HCT116 (cell line): ENCODE measurements around the gene SLC39A13. TPM values are rescaled to one million over a fixed set of nuclear protein-coding genes. Genes with fewer than 3 reads are reported as not detected.

Experiments used
- ATAC-seq: fragments of 200-7000 bp; cut with Tn5 transposase; 2 replicates; pipeline ENCODE4 v1.9.1; 2020; ENCODE audit warnings: mild to moderate bottlenecking, moderate library complexity
- BruUV-seq: library from RNA; stranded (reverse); fragments of 400-500 nt; replicated peaks from 2 replicates; lab custom pipeline; 2021; lab: Mats Ljungman, UMichigan
- CTCF ChIA-PET: fragments of 300-600 bp; sonication (Branson Sonifier 250); formaldehyde crosslinking; loops from one replicate; lab custom pipeline; 2021; ENCODE audit warnings: antibody characterized with exemption; lab: Charles Lee
- POLR2A ChIA-PET: fragments of 300-600, 350-600 bp; sonication (Branson Sonifier 250); formaldehyde crosslinking; loops from one replicate; lab custom pipeline; 2021; ENCODE audit warnings: antibody characterized with exemption; lab: Charles Lee
- RAD21 ChIA-PET, 2 experiments: fragments of 300-600 bp; sonication (Branson Sonifier 250); formaldehyde crosslinking; loops; one replicate each; lab custom pipeline; 2023; ENCODE audit warnings: low total read pairs in 2 of 2; ENCODE audit not compliant: uncharacterized antibody in 2 of 2, unreplicated experiment in 2 of 2, low non-redundant PET in 1 of 2; lab: Charles Lee
- DNase-seq: peaks from one replicate; pipeline ENCODE4 v3.0.0-alpha.2; 2010; ENCODE audit warnings: low read depth, low spot score
- H2AFZ ChIP-seq: fragments of 200-600 bp; shearing (Covaris generic), sonication (generic); 2 replicates; pipeline ENCODE4 v1.6.1; 2017; ENCODE audit warnings: low read depth, mixed run types, mixed read lengths, antibody characterized with exemption, low read length; ENCODE audit not compliant: poor library complexity, severe bottlenecking
- H3K27ac ChIP-seq: 2 replicates; pipeline ENCODE4 v1.5.1; 2012; ENCODE audit warnings: low read depth, low read length
- H3K27me3 ChIP-seq: fragments of 200-600 bp; sonication (generic); 2 replicates; pipeline ENCODE4 v1.6.1; 2016; ENCODE audit warnings: mixed run types, low read length, mixed read lengths; ENCODE audit not compliant: insufficient read depth
- H3K36me3 ChIP-seq, 2 experiments: fragments of 200-500 bp in 1 of 2; fragments of 200-600 bp in 1 of 2; sonication (Bioruptor generic) in 1 of 2; sonication (generic) in 1 of 2; 2 replicates each; pipeline versions ENCODE4 v1.5.1 to v1.6.1; 2014 to 2016; ENCODE audit warnings: low read length in 2 of 2, inconsistent platforms in 1 of 2, mixed read lengths in 1 of 2, mixed run types in 1 of 2; ENCODE audit not compliant: insufficient read depth in 2 of 2, control insufficient read depth in 1 of 2
- H3K4me1 ChIP-seq, 2 experiments: fragments of 200-600 bp in 1 of 2; sonication (generic) in 1 of 2; 2 replicates each; pipeline versions ENCODE4 v1.5.1 to v1.6.1; 2012 to 2017; ENCODE audit warnings: low read length in 2 of 2, inconsistent platforms in 1 of 2, mild to moderate bottlenecking in 1 of 2, mixed read lengths in 1 of 2, mixed run types in 1 of 2, moderate library complexity in 1 of 2; ENCODE audit not compliant: insufficient read depth in 2 of 2, control insufficient read depth in 1 of 2
- H3K4me2 ChIP-seq: fragments of 200-600 bp; sonication (generic); 2 replicates; pipeline ENCODE4 v1.6.1; 2017; ENCODE audit warnings: mixed run types, low read length, mixed read lengths
- H3K4me3 ChIP-seq, 2 experiments: fragments of 200-600 bp in 1 of 2; sonication (generic) in 1 of 2; replicated peaks in 1 of 2; 2 replicates each; pipeline ENCODE4 v1.5.1; 2011 to 2016; ENCODE audit warnings: low read length in 2 of 2, control low read depth in 1 of 2, low read depth in 1 of 2, mild to moderate bottlenecking in 1 of 2, mixed read lengths in 1 of 2, mixed run types in 1 of 2
- H3K79me2 ChIP-seq: fragments of 200-600 bp; sonication (generic); 2 replicates; pipeline ENCODE4 v1.6.1; 2017; ENCODE audit warnings: mild to moderate bottlenecking, mixed run types, low read length, moderate library complexity, mixed read lengths; ENCODE audit not compliant: insufficient read depth
- H3K9ac ChIP-seq: fragments of 200-600 bp; sonication (generic); 2 replicates; pipeline ENCODE4 v1.6.1; 2016; ENCODE audit warnings: low read length, mixed read lengths
- H3K9me2 ChIP-seq: fragments of 200-600 bp; sonication (generic), shearing (Covaris generic); 2 replicates; pipeline ENCODE4 v1.6.1; 2017; ENCODE audit warnings: mixed run types, mild to moderate bottlenecking, moderate library complexity; ENCODE audit not compliant: insufficient read depth
- H3K9me3 ChIP-seq, 2 experiments: fragments of 200-500 bp in 1 of 2; fragments of 200-600 bp in 1 of 2; sonication (Bioruptor generic) in 1 of 2; sonication (generic) in 1 of 2; 2 replicates each; pipeline ENCODE4 v1.6.1; 2014 to 2017; ENCODE audit warnings: low read length in 2 of 2, mixed read lengths in 2 of 2, inconsistent platforms in 1 of 2, low read depth in 1 of 2, mild to moderate bottlenecking in 1 of 2, mixed run types in 1 of 2, moderate library complexity in 1 of 2; ENCODE audit not compliant: control insufficient read depth in 1 of 2, insufficient read depth in 1 of 2
- H4K20me1 ChIP-seq: fragments of 200-600 bp; sonication (generic), shearing (Covaris generic); 2 replicates; pipeline ENCODE4 v1.6.1; 2017; ENCODE audit warnings: mixed run types, mild to moderate bottlenecking, moderate library complexity; ENCODE audit not compliant: insufficient read depth
- CEBPB ChIP-seq: IDR thresholded peaks from 2 replicates; pipeline ENCODE4 v1.6.1; 2012; ENCODE audit warnings: low read depth
- CTCF ChIP-seq, 3 experiments: fragments of 200-600 bp in 1 of 3; sonication (generic) in 1 of 3; IDR thresholded peaks in 2 of 3; conservative IDR thresholded peaks in 1 of 3; 2 replicates each; pipeline ENCODE4 v1.5.1; 2012 to 2017; ENCODE audit warnings: low read depth in 2 of 3, low read length in 2 of 3, antibody characterized with exemption in 1 of 3, borderline replicate concordance in 1 of 3, control low read depth in 1 of 3, mild to moderate bottlenecking in 1 of 3, mixed read lengths in 1 of 3, mixed run types in 1 of 3, moderate library complexity in 1 of 3; ENCODE audit not compliant: insufficient read depth in 1 of 3
- EGR1 ChIP-seq: IDR thresholded peaks from 2 replicates; pipeline ENCODE4 v1.6.1; 2012; ENCODE audit warnings: low read depth
- EZH2 ChIP-seq: fragments of 200-600 bp; sonication (generic); IDR thresholded peaks from 2 replicates; pipeline ENCODE4 v1.6.1; 2017; ENCODE audit warnings: antibody characterized with exemption, mixed run types
- EZH2phosphoT487 ChIP-seq: fragments of 200-600 bp; IDR thresholded peaks from 2 replicates; pipeline ENCODE4 v1.6.1; 2018; ENCODE audit warnings: antibody characterized with exemption, borderline replicate concordance
- MAX ChIP-seq: IDR thresholded peaks from 2 replicates; pipeline ENCODE4 v1.6.1; 2012
- POLR2AphosphoS5 ChIP-seq: IDR thresholded peaks from 2 replicates; pipeline ENCODE4 v1.6.1; 2011; ENCODE audit warnings: mild to moderate bottlenecking, low read depth, low read length, moderate library complexity
- RAD21 ChIP-seq: IDR thresholded peaks from 2 replicates; pipeline ENCODE4 v1.6.1; 2012; ENCODE audit warnings: low read depth, mild to moderate bottlenecking
- REST ChIP-seq: IDR thresholded peaks from 2 replicates; pipeline ENCODE4 v1.6.1; 2012; ENCODE audit warnings: low read depth
- SIN3A ChIP-seq: IDR thresholded peaks from 2 replicates; pipeline ENCODE4 v1.6.1; 2012; ENCODE audit warnings: low read depth
- SRF ChIP-seq: IDR thresholded peaks from 2 replicates; pipeline ENCODE4 v1.6.1; 2012; ENCODE audit warnings: low read depth
- TCF7L2 ChIP-seq: IDR thresholded peaks from 2 replicates; pipeline ENCODE4 v1.7.0; 2011; ENCODE audit warnings: borderline replicate concordance, inconsistent platforms; ENCODE audit not compliant: insufficient read depth, insufficient read length; ENCODE audit errors: extremely low read depth
- YY1 ChIP-seq: IDR thresholded peaks from 2 replicates; pipeline ENCODE4 v1.6.1; 2011; ENCODE audit warnings: low read length, low read depth, moderate library complexity, mild to moderate bottlenecking; ENCODE audit not compliant: insufficient replicate concordance; ENCODE audit errors: extremely low read depth
- ZBTB33 ChIP-seq: IDR thresholded peaks from 2 replicates; pipeline ENCODE4 v1.6.1; 2011; ENCODE audit warnings: mild to moderate bottlenecking, low read length, moderate library complexity; ENCODE audit not compliant: insufficient replicate concordance; ENCODE audit errors: extremely low read depth
- ZFX ChIP-seq: fragments of 450-650 bp; IDR thresholded peaks from 2 replicates; pipeline ENCODE4 v1.6.1; 2017
- intact Hi-C: fragments of 100-400 bp; cut with micrococcal nuclease; formaldehyde crosslinking; loops from 2 replicates; pipeline ENCODE4 v1.10.0; 2022
- total RNA-seq: library from RNA; stranded (reverse); gene quantifications from one replicate; pipeline ENCODE4 v1.2.1, GENCODE V29; 2021; ENCODE audit not compliant: unreplicated experiment

SLC39A13 gene
- total RNA-seq, 1 experiment from 2014 or later: 23.9 TPM

- Histone ChIP-seq H3K4me3 (no peak overlapping the region; a peak in 1 of 4 replicates), H2AFZ (no peak overlapping the region), H3K4me1 (peaks cover 25 to 44% of the 10 kb centered on the region in 2 experiments), H4K20me1 (no peaks in the 10 kb centered on the region), H3K9me3 (no peaks in the 10 kb centered on the region), H3K36me3 (peaks cover 11 to 29% of the 10 kb centered on the region in 2 experiments), H3K9me2 (no peaks in the 10 kb centered on the region), H3K79me2 (peaks cover 4% of the 10 kb centered on the region; the same call in 1 of the 2 replicates), H3K27ac (peak overlapping the region; percentile 84), H3K4me2 (peak overlapping the region; percentile 72), H3K9ac (peak overlapping the region; percentile 51), H3K27me3 (no peaks in the 10 kb centered on the region)
- peak; percentile 7 for ATAC-seq
- CTCF ChIA-PET: interaction anchor here (0.9 kb wide), 1 partner anchor 39 kb away, joined by 3 read pairs; no protein-coding TSS in a partner anchor
- BruUV-seq: no TSS peak
- intact Hi-C loops: no loop called here
- RAD21 ChIA-PET: no interaction called here
- POLR2A ChIA-PET: interaction anchor here (0.8 to 1.3 kb wide), 2 partner anchors 11 to 40 kb away, joined by 3 to 10 read pairs; partner anchors contain the start of gene PSMC3
- TF ChIP-seq EZH2: no peak
- no peak for TF ChIP-seq CEBPB
- no peak for TF ChIP-seq RAD21
- no peak for TF ChIP-seq SIN3A
- TF ChIP-seq ZBTB33: no peak
- TF ChIP-seq MAX: no peak
- TF ChIP-seq EGR1: no peak
- no peak for TF ChIP-seq YY1
- TF ChIP-seq EZH2phosphoT487: no peak
- TF ChIP-seq POLR2AphosphoS5: no peak
- no peak for TF ChIP-seq CTCF (IDR thresholded peaks at IDR 0.05 in 2 of 3, conservative IDR thresholded peaks at IDR 0.05 in 1 of 3; ENCODE audit: borderline replicate concordance in 1 of 3, insufficient read depth in 1 of 3, low read depth in 2 of 3, low read length in 2 of 3)
- TF ChIP-seq REST: no peak
- no peak for TF ChIP-seq TCF7L2
- no peak for TF ChIP-seq ZFX
- no peak for TF ChIP-seq SRF
- DNase-seq: no peak
These were observed 6.9 kb downstream of the SLC39A13 start for GRCh38 chr11:47415091-47415854.
